GM21528 (cell line): ENCODE data around the gene FUT8.

Experiments
- ATAC-seq: cut with Tn5 transposase; IDR thresholded peaks from one replicate; pipeline ENCODE4 v1.9.1; 2021; ENCODE audit warnings: mild to moderate bottlenecking, moderate library complexity; ENCODE audit not compliant: unreplicated experiment, low FRiP score

FUT8 gene

DNA sequence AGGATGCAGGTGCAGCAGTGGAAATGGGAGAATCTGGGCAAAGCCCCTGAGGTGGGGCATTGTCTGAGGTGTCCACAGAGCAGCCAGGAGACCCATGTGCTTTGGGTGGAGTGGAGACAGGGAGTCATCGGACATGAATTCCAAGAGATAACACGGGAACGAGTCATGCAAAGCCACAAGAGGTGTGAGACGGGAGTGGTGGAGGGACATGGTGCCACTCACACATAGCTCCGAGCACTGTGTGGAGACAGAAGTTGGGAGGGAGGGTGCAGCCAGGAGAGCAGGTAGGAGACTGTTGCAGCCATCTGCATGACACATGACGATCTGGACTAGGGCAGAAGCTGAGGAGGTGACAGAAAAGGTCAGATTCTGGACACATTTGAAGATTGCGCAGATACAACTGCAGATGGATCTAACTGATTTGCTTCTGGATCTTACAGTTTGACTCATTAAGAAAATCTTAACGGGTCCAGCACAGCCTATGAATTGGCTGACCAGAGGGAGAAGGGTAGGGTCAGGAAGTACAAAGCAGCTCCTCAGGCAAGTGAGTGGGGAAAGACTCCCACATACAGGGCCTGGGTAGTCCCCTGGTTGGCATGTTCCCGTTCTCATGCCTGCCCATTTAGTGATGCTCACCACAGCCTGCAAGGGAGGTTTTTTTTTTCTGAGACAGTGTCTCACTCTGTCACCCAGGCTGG lies 379.8 kb downstream of the FUT8 start:
- ATAC-seq: no peak
